Transverse colon (tissue), 3 donors: ENCODE measurements around the gene TMEM178B.

Source experiments
- EP300 ChIP-seq: sonication (generic); formaldehyde crosslinking; IDR thresholded peaks from one replicate; pipeline ENCODE4 v1.6.1; 2017; ENCODE audit warnings: antibody characterized with exemption, low read depth
- TF ChIP-seq, protein P1 (sequence below), 5 experiments: fragments of 200-600 bp in 3 of 5; fragments of 450-650 bp in 2 of 5; sonication (generic) in 3 of 5; IDR thresholded peaks; 1 replicate in 2 of 5; 2 replicates in 3 of 5; pipeline ENCODE4 v1.5.1; 2016 to 2017; ENCODE audit warnings: antibody characterized with exemption in 5 of 5, inconsistent platforms in 3 of 5, mild to moderate bottlenecking in 2 of 5, moderate library complexity in 1 of 5

DNA sequence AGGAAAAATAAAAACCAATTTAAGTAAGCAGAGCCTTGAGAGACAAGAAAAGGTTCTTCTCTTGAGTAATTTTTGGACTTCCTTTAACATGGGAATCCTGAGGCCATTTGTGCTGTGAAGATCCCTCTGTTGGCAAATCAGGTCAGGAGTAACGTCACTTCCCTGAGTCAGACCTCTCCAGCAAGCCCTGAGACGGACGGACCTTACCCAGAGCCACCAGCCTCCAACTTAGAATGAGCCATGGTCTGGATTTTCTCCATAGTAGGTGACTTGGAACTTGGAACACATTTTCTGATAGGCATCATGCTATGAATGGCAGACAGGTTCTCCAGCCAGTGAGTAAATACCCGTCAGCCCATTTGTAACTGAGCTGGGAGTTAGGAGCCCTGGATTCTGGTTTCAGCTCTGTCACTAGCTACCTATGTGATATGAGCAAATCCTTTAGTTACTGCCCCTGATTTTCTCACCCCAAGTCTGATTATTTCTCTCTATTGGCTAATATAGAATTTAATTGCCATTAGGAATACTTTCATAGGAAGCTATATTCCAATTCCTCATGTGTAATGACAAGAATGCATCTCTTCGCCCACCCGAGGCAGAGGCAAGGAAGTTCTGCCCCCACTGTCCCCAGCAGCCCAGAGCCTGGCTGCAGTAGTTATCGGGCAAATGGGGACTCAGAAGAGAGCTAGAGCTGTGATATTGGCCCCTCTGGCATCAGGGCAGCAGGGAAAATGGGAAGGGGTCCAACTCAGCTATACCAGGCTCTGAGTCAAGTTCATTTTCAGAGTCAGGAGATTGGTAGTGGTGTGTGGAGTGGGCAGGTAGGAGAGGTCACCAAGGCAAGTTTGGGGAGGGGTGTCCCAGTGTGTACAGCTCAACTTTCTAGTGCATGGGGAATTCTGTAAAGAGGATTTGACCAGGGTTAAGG, 323.6 kb downstream of the TMEM178B start:
- TF ChIP-seq, protein P1, sequence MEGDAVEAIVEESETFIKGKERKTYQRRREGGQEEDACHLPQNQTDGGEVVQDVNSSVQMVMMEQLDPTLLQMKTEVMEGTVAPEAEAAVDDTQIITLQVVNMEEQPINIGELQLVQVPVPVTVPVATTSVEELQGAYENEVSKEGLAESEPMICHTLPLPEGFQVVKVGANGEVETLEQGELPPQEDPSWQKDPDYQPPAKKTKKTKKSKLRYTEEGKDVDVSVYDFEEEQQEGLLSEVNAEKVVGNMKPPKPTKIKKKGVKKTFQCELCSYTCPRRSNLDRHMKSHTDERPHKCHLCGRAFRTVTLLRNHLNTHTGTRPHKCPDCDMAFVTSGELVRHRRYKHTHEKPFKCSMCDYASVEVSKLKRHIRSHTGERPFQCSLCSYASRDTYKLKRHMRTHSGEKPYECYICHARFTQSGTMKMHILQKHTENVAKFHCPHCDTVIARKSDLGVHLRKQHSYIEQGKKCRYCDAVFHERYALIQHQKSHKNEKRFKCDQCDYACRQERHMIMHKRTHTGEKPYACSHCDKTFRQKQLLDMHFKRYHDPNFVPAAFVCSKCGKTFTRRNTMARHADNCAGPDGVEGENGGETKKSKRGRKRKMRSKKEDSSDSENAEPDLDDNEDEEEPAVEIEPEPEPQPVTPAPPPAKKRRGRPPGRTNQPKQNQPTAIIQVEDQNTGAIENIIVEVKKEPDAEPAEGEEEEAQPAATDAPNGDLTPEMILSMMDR (IDR thresholded peaks at IDR 0.05), result no peak
- TF ChIP-seq EP300, result no peak
